CD4-positive, alpha-beta T cell treated with Interleukin-17A for 4 hours (primary cell): ENCODE results near the gene TNS3.
"Not testable (repeated sequence)": the region's sequence is repeated elsewhere in the genome, so short reads cannot be mapped to it uniquely, and the experiment has no call there.

ENCODE experiments used
- DNase-seq: peaks from one replicate; pipeline ENCODE4 v3.0.0-alpha.2; 2020; ENCODE audit warnings: mixed read lengths

The TNS3 gene

DNA sequence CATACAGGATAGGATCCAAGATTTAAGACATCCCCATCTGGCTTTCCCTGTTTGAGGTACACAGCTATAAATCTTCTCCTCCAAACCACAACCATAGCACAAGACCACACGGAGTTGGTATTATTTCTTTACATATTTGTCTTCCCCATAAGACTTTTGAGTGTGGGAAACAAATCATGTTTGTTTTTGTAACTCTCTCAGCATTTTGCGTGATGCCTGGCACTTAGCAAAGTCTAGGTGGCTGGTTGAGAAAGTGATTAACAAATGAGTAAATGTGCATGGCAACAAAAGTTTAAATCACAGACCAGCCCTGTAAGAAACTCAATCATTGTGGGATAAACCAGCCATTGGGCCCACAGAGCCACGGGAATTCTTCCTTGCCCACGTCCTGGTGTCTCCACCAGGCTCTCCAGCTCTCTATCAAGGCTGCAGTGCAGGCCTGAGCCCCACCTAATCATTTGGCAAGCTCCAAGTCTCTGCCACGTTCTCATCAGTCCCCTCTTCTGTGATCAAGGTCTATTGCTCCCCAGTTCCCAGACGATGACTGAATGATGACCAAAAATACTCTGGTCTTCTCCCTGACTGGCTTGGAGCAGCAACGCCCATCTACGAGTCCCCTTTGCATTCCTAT is 317.8 kb downstream of the TNS3 start:
- DNase-seq, result no peak

DNA sequence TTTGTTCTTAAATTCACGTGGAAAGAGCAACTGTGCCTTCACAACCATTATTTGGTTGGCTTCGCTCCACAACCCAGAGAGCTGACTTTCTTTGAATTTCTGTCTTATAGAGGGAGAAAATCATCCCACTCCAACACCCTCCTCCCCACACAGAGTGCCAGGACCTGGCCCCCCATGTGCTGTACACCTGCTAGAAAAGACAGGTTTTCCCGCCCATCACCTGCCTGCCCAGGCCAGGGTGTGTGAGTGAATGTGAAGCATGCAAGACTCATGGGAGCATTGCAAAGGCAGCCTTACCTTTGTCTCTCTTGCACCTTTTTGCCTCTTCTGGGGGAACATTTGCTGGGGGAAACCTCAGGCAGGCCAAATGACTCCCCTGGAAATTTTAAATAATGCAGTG is 319.0 kb downstream of the TNS3 start:
- DNase-seq, result no peak

DNA sequence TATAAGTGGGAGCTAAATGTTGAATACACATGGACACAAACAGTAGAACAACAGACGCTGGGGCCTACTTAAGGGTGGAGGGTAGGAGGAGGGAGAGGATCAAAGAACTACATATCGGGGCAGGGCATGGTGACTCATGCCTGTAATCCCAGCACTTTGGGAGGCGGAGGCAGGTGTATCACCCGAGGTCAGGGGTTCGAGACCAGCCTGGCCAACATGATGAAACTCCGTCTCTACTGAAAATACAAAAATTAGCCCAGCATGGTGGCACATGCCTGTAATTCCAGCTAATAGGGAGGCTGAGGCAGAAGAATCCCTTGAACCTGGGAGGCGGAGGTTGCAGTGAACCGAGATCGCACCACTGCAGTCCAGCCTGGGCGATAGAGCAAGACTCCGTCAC is 319.8 kb downstream of the TNS3 start:
- DNase-seq, result not testable (repeated sequence)

DNA sequence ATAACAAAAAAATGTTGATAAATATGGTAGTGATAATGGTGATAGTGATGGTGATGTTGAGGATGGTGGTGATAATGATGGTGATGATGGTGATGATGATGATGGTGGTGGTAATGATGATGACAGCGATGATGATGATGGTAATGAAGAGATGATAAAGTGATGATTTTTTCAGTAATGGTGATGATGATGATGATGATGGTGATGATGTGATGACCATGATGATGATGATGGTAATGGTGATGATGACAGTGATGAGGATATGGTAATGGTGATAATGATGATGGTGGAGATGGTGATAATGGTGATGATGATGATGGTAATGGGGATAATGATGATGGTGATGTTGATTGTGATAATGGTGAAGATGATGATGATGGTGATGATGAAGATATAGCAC is 321.6 kb downstream of the TNS3 start:
- no peak for DNase-seq

DNA sequence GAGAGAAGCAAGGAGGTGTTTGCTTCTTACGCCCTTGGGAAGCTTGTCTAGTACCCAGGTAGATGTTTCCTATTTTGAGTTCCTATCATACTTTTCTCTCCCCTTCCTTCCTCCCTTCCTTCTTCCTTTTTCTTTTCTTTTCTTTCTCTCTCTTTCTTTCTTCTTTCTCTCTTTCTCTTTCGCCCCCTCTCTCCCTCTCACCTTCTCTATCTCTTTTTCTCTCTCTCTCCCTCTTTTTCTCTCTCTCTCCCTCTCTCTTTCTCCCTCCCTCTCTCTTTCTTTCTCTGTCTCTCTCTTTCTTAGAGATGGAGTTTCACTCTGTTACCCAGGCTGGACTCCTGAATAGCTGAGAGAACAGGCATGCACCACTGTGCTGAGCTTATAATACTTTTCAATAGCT is 322.2 kb downstream of the TNS3 start:
- DNase-seq, result no peak

DNA sequence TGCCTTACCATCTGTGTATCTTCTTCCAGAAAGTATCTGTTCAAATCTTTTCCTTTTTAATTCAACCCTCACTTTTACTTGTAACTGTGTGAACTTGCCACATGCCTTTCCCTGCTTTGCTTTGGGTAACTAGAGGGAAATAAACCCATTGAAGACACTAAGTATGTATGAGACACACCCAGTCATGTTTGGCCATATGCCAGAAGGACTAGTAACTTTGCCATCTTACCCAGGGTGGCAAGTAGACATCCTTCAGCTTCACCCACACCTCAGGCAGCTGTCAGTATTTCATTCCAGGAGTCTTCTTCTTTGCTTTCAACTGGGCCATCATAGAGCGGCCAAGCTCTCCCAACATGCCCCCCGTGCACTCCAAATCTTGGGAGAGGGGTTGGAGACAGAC is 323.1 kb downstream of the TNS3 start:
- no peak for DNase-seq

DNA sequence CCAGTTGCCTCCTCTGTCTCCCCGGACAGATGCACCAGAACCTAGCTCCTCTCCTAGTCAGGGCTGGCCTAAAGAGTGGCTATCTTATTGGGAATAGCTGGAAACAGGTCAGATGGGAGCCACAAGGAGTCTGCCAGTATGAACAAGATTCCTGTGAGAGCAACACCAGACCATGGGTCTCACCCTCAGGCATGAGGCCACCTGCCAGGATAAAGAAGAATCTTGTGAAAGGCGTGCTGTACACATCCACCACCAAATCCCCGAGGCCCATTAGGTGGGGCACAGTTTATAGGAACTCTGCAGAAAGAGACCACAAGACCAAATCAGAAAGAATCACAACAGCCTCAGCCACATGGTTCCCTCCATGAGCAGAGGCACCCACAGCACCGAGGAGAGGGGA is 325.9 kb downstream of the TNS3 start:
- DNase-seq, result no peak

DNA sequence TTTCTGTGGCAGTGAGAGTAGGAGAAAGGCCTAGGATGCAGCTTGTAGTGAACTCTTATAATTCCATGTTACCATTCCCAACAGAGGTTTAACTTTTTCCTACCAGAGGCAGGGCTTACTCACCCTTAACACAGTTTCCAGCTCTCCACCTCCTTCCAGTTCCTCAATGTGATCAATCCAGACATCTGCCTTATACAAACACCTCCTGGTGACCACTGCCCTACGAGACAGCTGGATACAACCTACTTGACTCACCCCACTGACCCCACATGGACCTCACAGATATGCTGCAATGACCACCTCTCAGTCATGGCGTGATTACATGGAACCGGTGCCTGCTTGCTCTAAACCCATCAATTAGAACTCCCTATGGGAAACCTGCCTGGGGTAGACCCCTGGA is 326.5 kb downstream of the TNS3 start:
- DNase-seq, result no peak

DNA sequence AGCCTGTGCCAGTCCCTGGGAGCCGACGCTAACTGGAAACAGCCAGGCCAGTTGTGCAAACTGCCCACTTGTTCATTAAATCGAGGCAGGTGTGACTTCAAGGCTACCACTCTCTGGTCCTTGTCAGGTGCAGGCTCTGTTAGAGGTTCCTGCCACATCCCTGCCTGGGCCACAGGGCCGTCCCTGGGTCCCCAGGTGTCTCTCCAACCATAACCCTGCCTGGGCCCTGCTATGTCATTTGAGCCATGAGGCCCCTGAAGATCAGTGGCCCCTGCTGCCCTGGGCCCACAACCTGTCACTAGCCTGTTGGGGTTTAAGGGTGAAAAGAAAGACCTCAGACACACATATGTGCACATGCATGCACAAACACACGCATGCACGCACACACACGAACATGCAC is 326.9 kb downstream of the TNS3 start:
- no peak for DNase-seq

DNA sequence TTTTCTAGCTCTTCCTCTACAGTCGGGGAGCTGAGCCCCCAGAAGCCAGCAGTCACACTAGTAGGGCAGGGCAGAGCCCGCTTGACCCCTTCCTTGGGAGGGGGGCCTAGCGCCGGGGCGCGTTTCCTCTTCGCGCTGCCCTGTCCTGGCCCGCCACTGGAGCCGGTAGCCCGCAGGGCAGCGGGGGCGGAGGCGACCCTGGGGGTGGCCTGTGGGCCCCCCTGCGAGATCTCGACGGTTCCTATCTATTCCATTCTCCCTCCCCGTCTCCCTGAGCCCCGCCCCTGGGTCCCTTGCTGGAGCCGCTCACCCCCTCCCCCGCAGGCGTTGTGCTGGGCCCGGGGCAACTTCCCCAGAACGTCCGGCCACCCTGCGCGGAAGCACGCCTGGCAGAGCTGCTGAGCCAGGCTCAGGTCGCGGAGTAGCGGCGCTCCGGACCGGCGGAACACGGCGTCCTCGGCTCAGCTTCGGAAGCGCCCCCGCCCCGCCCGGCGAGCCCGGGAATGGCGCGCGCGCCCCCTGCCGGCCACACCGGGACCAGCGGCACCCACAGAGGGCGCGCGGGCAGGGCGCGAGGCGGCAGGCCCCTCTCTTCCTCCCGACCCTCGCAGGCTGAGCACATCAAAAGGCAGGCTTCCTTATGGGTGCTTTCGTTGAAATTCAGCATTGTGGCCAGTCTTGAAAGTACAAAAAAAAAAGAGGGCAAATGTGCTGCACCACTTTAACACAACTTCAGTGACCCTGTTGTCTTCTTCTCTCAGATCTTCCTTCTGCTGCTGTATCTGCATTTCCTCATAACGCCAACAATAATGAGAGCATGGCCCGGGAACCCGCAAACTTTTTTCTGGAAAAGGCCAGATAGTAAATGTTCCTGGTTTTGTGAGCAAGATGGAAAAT is 327.6 kb downstream of the TNS3 start:
- peak; percentile 58 for DNase-seq

DNA sequence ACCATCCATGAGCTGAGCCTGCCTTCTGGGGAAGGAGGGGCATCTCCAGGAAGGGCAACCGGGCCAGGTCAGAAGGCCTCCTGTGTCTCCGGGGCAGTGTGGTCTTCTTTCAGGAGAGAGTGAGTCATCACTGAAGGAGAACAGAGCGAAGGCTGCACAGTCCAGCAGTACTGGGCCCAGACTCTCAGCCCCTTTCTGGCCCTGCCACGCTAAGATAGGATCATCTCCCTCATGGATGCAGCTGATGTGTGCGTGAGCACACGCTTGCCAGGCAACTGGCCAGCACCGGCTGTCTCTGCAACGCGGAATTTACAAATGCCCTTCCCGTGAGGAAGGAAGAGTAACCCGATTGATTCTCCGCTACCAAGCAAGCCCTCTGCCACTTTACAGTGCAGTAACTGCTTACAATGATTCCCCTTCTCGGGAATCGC is 328.2 kb downstream of the TNS3 start:
- DNase-seq, result no peak

DNA sequence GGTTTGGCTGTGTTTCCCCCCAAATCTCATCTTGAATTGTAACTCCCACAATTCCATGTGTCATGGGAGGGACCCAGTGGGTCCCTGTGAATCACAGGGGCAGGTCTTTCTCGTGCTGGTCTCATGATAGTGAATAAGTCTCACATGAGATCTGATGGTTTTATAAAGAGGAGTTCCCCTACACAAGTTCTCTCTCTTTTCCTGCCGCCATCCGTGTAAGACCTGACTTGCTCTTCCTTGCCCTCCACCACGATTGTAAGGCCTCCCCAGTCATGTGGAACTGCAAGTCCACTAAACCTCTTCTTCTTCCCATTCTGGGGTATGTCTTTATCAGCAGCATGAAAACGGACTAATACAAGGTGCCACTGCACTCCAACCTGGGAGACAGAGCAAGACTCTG is 329.2 kb downstream of the TNS3 start:
- DNase-seq, result no peak

DNA sequence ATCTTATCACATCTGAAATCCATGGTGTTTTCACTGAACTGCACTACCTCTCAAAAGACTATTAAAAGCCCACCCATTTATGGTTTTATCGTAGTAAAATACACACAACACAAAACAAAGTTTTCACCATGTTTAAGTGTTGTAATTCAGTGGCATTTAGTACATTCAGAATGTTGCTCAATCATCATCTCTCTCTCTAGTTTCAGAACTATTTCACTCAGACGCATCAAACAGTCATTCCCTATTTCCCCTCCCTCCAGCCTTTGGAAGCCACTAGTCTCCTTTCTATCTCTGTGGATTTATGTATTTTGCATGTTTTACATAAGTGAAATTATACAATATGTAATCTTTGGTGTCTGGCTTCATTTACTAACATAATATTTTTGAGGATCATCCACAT is 332.6 kb downstream of the TNS3 start:
- DNase-seq, result no peak

DNA sequence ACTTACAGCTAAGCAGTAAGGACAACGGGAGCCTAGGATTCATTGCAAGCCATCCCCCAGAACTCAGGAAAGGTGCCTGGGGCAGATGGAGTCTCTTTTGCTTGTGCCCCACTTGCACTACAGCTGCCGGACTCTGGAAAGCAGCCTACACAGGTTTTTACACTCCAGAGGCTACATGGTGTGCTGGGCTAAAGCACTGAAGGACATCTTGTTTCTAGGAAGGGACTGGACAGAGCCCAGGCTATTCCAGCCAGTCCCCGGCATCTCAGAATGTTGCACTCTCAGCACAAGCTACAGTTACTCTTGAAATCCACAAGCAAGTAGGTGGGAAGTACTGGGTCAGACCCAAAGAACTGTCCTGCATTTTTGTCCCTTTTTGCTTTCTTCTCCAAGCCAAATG is 333.1 kb downstream of the TNS3 start:
- DNase-seq, result no peak

DNA sequence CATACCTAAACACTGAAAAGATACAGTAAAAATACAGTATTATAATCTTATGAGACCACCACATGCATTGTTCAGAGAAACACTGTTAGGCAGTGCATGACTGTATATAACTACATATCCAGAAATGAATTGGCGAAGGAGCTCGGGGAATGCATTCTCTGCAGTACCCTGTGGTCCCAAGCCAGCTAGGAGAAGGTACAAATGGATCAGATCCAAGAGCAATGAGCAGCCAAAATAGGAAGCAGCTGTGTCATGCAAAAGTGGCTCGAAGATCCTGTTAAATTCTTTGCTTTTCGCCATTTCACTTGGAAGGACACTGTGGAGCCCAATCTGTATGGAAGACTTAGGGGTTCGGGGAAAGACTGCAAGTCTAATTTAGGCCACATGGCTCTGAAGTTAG is 334.8 kb downstream of the TNS3 start:
- DNase-seq, result no peak

DNA sequence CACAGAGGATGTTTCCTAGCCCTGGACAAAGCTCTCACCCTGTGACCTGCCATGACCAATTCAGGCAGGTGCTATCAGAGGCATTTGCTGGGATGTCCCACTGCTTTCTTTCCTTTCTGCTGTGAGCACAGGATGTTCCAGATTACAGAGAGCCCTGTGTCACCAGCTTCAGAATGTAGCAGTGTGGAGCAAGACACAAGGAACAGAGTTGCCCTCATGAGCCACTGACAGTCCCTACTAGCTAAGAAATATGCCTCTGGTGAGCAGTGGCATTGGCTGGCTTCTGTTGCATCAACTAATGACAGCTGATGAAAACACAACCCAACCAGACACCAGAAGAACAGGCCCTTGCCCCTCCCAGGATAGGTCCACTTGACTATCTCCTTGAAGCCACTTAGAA is 337.2 kb downstream of the TNS3 start:
- no peak for DNase-seq

DNA sequence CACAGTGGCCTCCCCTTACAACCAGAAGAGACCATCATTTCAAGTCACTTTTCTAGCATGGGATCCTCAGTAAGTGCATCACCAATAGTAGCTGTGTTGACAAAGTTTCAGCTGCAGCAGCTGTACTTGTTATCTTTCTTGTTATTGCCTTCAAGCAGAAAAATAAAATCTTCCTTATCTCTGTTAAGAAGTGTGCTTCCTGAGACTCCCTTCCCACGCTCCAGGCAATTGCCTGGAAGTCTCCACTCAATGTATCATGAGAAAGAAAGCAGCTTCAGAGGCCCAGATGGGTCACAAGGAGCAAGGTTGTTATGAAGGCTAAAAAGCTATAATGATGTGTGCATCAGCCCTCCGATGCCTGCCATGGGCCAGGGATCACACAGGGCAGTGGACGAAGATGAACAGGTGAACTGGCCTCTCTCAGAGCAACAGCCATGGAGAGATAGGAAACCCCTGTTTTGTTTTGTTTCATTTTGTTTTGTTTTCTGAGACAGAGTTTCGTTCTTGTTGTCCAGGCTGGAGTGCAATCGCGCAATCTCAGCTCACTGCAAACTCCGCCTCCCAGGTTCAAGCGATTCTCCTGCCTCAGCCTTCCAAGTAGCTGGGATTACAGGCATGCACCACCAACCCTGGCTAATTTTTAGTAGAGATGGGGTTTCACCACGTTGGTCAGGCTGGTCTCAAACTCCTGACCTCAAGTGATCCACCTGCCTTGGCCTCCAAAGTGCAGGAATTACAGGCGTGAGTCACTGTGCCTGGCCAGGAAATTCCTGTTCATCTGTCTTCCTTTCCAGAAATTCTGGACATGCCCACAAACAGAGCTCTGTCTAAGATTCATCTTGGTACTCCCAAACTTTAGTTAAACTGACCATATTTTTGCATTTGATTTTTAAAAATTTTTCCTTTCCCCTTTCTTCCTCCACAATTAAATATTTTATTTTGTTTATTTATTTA is 340.5 kb downstream of the TNS3 start:
- no peak for DNase-seq

DNA sequence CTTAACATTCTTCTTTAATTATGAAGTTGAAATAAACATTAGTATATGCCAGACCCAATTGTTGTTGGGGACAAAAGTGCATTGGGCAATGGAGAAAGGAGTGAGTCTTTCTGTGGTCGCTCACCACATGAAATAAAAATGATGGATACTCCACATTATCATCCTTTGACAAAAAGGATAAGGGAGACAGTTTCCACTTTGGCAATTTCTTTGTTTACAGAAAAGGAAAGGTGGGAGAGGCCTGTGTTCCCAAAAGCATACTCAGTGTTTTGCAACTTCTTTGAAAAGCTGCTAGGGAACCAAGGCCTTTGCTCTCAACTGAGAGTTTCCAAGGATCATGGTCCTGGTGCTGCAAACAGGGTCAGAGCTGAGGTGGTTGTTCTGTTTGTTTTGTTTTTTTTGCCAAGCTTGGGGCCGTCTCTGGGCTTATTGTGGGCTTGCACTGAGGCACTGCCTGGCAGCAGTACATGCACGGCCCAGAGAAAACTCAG is 341.9 kb downstream of the TNS3 start:
- DNase-seq, result no peak

DNA sequence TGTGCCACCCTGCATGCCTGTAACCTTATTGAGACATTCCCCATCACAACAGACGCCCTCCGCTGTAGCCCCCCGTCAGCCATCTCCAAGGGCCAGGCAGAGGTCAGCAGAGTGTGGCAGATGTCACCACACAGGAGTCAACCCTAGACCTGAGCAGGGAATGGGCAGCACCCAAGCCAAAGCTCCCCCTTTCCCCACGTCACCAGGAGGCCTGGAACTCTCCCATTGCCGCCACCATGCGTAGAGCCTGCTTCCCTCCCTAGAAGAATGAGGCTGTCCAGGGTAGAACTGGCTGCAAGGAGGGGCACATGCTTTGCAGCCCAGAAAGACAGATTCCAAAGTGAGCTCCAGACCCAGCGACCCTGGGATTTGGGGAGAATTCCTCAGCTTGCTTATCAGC is 342.9 kb downstream of the TNS3 start:
- no peak for DNase-seq

DNA sequence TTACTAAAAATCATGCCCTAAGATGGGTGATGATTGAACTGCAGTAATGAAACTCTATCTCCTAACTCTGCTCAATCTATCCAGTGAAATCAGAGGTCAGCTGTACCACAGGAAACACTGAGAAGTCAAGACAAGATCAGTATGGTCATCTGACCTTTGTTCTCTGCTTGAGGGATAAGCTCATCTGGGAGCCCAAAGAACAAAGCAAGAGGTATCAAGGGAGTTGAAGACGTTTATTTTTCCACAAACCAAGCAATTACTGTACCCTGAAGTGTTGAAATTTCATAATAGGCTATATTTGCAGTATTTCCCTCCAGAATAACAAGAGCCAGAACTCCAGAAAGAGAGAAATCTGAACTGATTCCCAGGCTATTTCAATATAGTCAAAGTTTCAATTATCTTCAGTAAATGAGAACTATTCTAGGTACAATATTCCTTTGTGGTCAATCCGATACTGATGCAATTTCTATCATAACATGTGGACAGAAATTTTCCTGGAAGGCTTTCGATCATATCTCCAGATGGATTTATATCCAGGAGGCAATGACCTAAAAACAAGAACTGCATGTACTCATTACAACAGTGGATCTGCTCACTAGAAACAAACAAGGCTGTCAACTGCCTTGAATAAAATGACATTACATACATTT is 345.3 kb downstream of the TNS3 start:
- no peak for DNase-seq

DNA sequence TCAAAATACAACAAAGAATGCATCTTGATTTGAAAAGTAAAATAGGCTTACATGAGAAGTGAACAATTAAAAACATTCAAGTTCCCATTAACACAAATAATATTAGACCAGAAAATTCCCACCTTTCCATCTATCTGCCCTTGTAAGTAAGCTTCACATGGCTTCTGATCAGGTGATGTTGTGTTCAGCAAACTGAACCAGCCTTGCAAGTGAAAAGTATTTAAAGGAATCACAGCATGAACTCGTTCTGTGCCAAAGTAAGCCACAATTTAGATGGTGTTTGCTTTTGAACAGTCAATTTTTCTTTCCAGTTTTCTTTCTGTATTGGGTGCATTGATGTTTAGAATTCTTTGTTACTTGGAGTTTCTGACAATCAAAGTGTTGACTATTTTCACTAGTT is 347.9 kb downstream of the TNS3 start:
- no peak for DNase-seq

DNA sequence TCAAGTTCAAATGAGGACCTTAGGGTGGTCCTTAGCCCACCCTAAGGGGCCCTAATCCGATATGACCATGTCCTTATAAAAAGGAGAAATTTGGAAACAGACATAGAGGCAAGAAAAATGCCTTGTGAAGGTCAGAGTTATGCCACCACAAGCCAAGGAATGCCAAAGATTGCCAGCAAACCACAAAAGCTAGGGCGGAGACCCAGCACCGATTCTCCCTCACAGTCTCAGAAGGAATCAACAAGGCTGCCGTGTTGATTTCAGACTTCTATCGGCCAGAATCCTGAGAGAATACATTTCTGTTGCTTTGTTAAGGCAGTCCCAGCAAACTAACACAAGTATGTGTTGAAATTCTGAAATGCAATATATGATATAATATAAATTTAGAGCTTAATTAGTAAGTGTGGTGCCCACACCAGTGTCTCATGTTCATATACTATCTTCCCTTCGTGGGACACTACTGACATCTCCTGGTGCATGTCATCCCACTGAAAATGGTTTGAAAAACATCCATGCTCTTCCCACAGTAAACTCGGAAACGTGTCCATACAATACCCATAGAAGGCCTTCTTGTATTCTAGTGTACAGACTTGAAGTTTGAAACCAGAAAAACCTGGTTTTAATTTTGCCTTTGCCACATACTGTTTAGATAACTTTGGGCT is 349.0 kb downstream of the TNS3 start:
- DNase-seq, result no peak
